ENCODE data around the gene NENF. TPM values are rescaled to one million over a fixed set of nuclear protein-coding genes. Genes with fewer than 3 reads are reported as not detected.

NENF gene
- total RNA-seq, 1 donor from 2014 or later, result 110 TPM

- H3K36me3 ChIP-seq, result peaks cover 0 to 7% of the 10 kb centered on the region in 2 donors
- H3K9me3 ChIP-seq, result no peaks in the 10 kb centered on the region
- H3K27ac ChIP-seq, result peak overlapping the region; percentile 65
- H3K4me1 ChIP-seq, result peaks cover 17% of the 10 kb centered on the region
- no peak for TF ChIP-seq POLR2A (IDR thresholded peaks at IDR 0.05)
- TF ChIP-seq POLR2AphosphoS5 (IDR thresholded peaks at IDR 0.05; ENCODE audit: insufficient read depth in 1 of 2, low read depth in 1 of 2), result no peak
- TF ChIP-seq CTCF (IDR thresholded peaks at IDR 0.05), result no peak
- DNase-seq (ENCODE audit: extremely low spot score in 2 of 2), result no peak
- peak overlapping the region; percentile 87 to 91 for H3K4me3 ChIP-seq
- no peaks in the 10 kb centered on the region for H3K27me3 ChIP-seq
- intact Hi-C loops (cut with DNase I), result no loop called here
Measured at GRCh38 chr1:212415107-212415841, 17.4 kb upstream of the NENF start.

- Histone ChIP-seq H3K4me1 (no peaks in the 10 kb centered on the region), H3K4me3 (no peak overlapping the region), H3K27ac (no peak overlapping the region), H3K36me3 (no peaks in the 10 kb centered on the region), H3K9me3 (no peaks in the 10 kb centered on the region), H3K27me3 (no peaks in the 10 kb centered on the region)
- no peak for TF ChIP-seq CTCF (IDR thresholded peaks at IDR 0.05)
- TF ChIP-seq POLR2A (IDR thresholded peaks at IDR 0.05), result no peak
- TF ChIP-seq POLR2AphosphoS5 (IDR thresholded peaks at IDR 0.05; ENCODE audit: insufficient read depth in 1 of 2, low read depth in 1 of 2), result no peak
- no peak for DNase-seq (ENCODE audit: extremely low spot score in 2 of 2)
- intact Hi-C loops (cut with DNase I), result no loop called here
Measured at GRCh38 chr1:212421165-212421564, 11.6 kb upstream of the NENF start.

GRCh38 chr1:212423879-212424278 lies 8.8 kb upstream of the NENF start:
- Histone ChIP-seq H3K4me3 (no peak overlapping the region), H3K27me3 (no peaks in the 10 kb centered on the region), H3K36me3 (no peaks in the 10 kb centered on the region), H3K27ac (no peak overlapping the region), H3K9me3 (no peaks in the 10 kb centered on the region), H3K4me1 (no peaks in the 10 kb centered on the region)
- no peak for TF ChIP-seq CTCF (IDR thresholded peaks at IDR 0.05)
- no peak for TF ChIP-seq POLR2AphosphoS5 (IDR thresholded peaks at IDR 0.05; ENCODE audit: insufficient read depth in 1 of 2, low read depth in 1 of 2)
- no peak for TF ChIP-seq POLR2A (IDR thresholded peaks at IDR 0.05)
- intact Hi-C loops (cut with DNase I), result no loop called here
- no peak for DNase-seq (ENCODE audit: extremely low spot score in 2 of 2)

- Histone ChIP-seq H3K36me3 (no peaks in the 10 kb centered on the region), H3K27ac (no peak overlapping the region), H3K4me3 (no peak overlapping the region), H3K9me3 (no peaks in the 10 kb centered on the region), H3K4me1 (peaks cover 8% of the 10 kb centered on the region), H3K27me3 (no peaks in the 10 kb centered on the region)
- intact Hi-C loops (cut with DNase I), result no loop called here
- DNase-seq (ENCODE audit: extremely low spot score in 2 of 2), result no peak
- TF ChIP-seq CTCF (IDR thresholded peaks at IDR 0.05), result no peak
- TF ChIP-seq POLR2A (IDR thresholded peaks at IDR 0.05), result no peak
- TF ChIP-seq POLR2AphosphoS5 (IDR thresholded peaks at IDR 0.05; ENCODE audit: insufficient read depth in 1 of 2, low read depth in 1 of 2), result no peak
Measured at GRCh38 chr1:212428496-212428895, 4.2 kb upstream of the NENF start.

GRCh38 chr1:212430416-212430815 lies 2.3 kb upstream of the NENF start:
- no peaks in the 10 kb centered on the region for H3K27me3 ChIP-seq
- no peaks in the 10 kb centered on the region for H3K9me3 ChIP-seq
- no peak overlapping the region for H3K27ac ChIP-seq
- DNase-seq (ENCODE audit: extremely low spot score in 2 of 2), result no peak
- H3K4me3 ChIP-seq, result no peak overlapping the region
- H3K4me1 ChIP-seq, result peaks cover 21% of the 10 kb centered on the region
- H3K36me3 ChIP-seq, result no peaks in the 10 kb centered on the region
- TF ChIP-seq POLR2AphosphoS5 (IDR thresholded peaks at IDR 0.05; ENCODE audit: insufficient read depth in 1 of 2, low read depth in 1 of 2) (no peak), POLR2A (IDR thresholded peaks at IDR 0.05) (no peak), CTCF (IDR thresholded peaks at IDR 0.05) (no peak)
- intact Hi-C loops (cut with DNase I), result no loop called here
